GM23338 (cell line): ENCODE results near the gene TEKTIP1. TPM values are rescaled to one million over a fixed set of nuclear protein-coding genes. Genes with fewer than 3 reads are reported as not detected.

Source experiments
- ATAC-seq: fragments of 200-7000 bp; cut with Tn5 transposase; 3 replicates; pipeline ENCODE4 v1.9.1; 2020
- DNase-seq: peaks from one replicate; pipeline ENCODE4 v3.0.0-alpha.2; 2015; ENCODE audit warnings: low spot score
- H2AFZ ChIP-seq: fragments of 200-600 bp; sonication (generic); 2 replicates; pipeline ENCODE4 v1.8.0; 2016; ENCODE audit warnings: antibody characterized with exemption, mild to moderate bottlenecking, moderate library complexity
- H3F3A ChIP-seq: fragments of 200-600 bp; sonication (generic); replicated peaks from 2 replicates; pipeline ENCODE4 v1.8.0; 2017; ENCODE audit warnings: antibody characterized with exemption, mixed run types, low read depth
- H3K27ac ChIP-seq: fragments of 200-600 bp; sonication (generic); 2 replicates; pipeline ENCODE4 v1.6.1; 2016; ENCODE audit warnings: low read depth
- H3K27me3 ChIP-seq: fragments of 200-600 bp; sonication (generic); 2 replicates; pipeline ENCODE4 v1.8.0; 2016; ENCODE audit warnings: mild to moderate bottlenecking, mixed run types, moderate library complexity; ENCODE audit not compliant: insufficient read depth
- H3K36me3 ChIP-seq: fragments of 200-600 bp; sonication (generic); 2 replicates; pipeline ENCODE4 v1.8.0; 2016; ENCODE audit warnings: mild to moderate bottlenecking; ENCODE audit not compliant: insufficient read depth
- H3K4me1 ChIP-seq: fragments of 200-600 bp; sonication (generic); 2 replicates; pipeline ENCODE4 v1.8.0; 2016; ENCODE audit warnings: mild to moderate bottlenecking, moderate library complexity; ENCODE audit not compliant: insufficient read depth
- H3K4me2 ChIP-seq: fragments of 200-600 bp; sonication (generic); 2 replicates; pipeline ENCODE4 v1.7.1; 2017; ENCODE audit warnings: mixed run types
- H3K4me3 ChIP-seq: fragments of 200-600 bp; sonication (generic); 2 replicates; pipeline ENCODE4 v1.6.1; 2016; ENCODE audit warnings: mixed run types
- H3K79me2 ChIP-seq: fragments of 200-600 bp; sonication (generic); replicated peaks from 2 replicates; pipeline ENCODE4 v1.8.0; 2017; ENCODE audit warnings: mild to moderate bottlenecking; ENCODE audit not compliant: insufficient read depth
- H3K9me2 ChIP-seq: fragments of 200-600 bp; sonication (generic); 2 replicates; pipeline ENCODE4 v1.8.0; 2017; ENCODE audit not compliant: insufficient read depth
- H4K20me1 ChIP-seq: fragments of 200-600 bp; sonication (generic); replicated peaks from 2 replicates; pipeline ENCODE4 v1.8.0; 2017; ENCODE audit warnings: mild to moderate bottlenecking; ENCODE audit not compliant: insufficient read depth
- H3K27ac Mint-ChIP-seq: 2 replicates; pipeline ENCODE4 v1.8.0; 2020; ENCODE audit warnings: inconsistent platforms, mild to moderate bottlenecking, moderate library complexity, mixed read lengths
- H3K27me3 Mint-ChIP-seq: 3 replicates; pipeline ENCODE4 v1.8.0; 2022; ENCODE audit warnings: low read depth, mild to moderate bottlenecking, moderate library complexity, mixed read lengths, inconsistent platforms; ENCODE audit not compliant: insufficient read depth, poor library complexity
- H3K36me3 Mint-ChIP-seq: 3 replicates; pipeline ENCODE4 v1.8.0; 2021; ENCODE audit warnings: low read depth, mild to moderate bottlenecking, inconsistent platforms, moderate library complexity, mixed read lengths
- H3K4me1 Mint-ChIP-seq: 3 replicates; pipeline ENCODE4 v1.8.0; 2020; ENCODE audit warnings: mild to moderate bottlenecking, inconsistent platforms, mixed read lengths
- H3K4me3 Mint-ChIP-seq: 3 replicates; pipeline ENCODE4 v1.8.0; 2021; ENCODE audit warnings: moderate library complexity, mild to moderate bottlenecking, inconsistent platforms, mixed read lengths
- H3K9me3 Mint-ChIP-seq: 3 replicates; pipeline ENCODE4 v1.8.0; 2020; ENCODE audit warnings: moderate library complexity, mild to moderate bottlenecking, inconsistent platforms, mixed read lengths
- CTCF ChIP-seq, 2 experiments: fragments of 200-600 bp in 1 of 2; sonication (generic) in 1 of 2; conservative IDR thresholded peaks; 2 replicates each; pipeline versions ENCODE4 v1.5.1 to v1.6.1; 2016 to 2017; ENCODE audit warnings: antibody characterized with exemption in 2 of 2, low read depth in 2 of 2, mild to moderate bottlenecking in 2 of 2, moderate library complexity in 1 of 2
- ETS1 ChIP-seq: IDR thresholded peaks from 2 replicates; pipeline ENCODE4 v1.6.1; 2016; ENCODE audit warnings: antibody characterized with exemption
- EZH2 ChIP-seq: fragments of 200-600 bp; sonication (generic); IDR thresholded peaks from one replicate; pipeline ENCODE4 v1.8.0; 2017; ENCODE audit warnings: antibody characterized with exemption, mild to moderate bottlenecking, low read depth; ENCODE audit not compliant: unreplicated experiment
- JUNB ChIP-seq: IDR thresholded peaks from one replicate; pipeline ENCODE4 v1.6.1; 2016; ENCODE audit warnings: antibody characterized with exemption; ENCODE audit not compliant: unreplicated experiment
- NANOG ChIP-seq: IDR thresholded peaks from 2 replicates; pipeline ENCODE4 v1.6.1; 2016; ENCODE audit warnings: antibody characterized with exemption, borderline replicate concordance
- POLR2AphosphoS5 ChIP-seq: IDR thresholded peaks from 2 replicates; pipeline ENCODE4 v1.6.1; 2016; ENCODE audit warnings: antibody characterized with exemption, low read depth
- REST ChIP-seq: IDR thresholded peaks from one replicate; pipeline ENCODE4 v1.6.1; 2018; ENCODE audit warnings: antibody characterized with exemption; ENCODE audit not compliant: unreplicated experiment
- STAT1 ChIP-seq: IDR thresholded peaks from one replicate; pipeline ENCODE4 v1.6.1; 2016; ENCODE audit warnings: antibody characterized with exemption; ENCODE audit not compliant: unreplicated experiment
- ZNF331 ChIP-seq: fragments of 250-450 bp; sonication (Bioruptor Pico); IDR thresholded peaks from 2 replicates; pipeline ENCODE4 v1.5.0; 2020; ENCODE audit warnings: low read depth, mild to moderate bottlenecking, moderate library complexity
- polyA plus RNA-seq: library from polyadenylated mRNA; unstranded; fragments of >200 nt; fragmentation: Nextera tagmentation; extraction: Ambion mirVana; gene quantifications from 2 replicates; pipeline ENCODE4 v1.2.1, GENCODE V29; 2016
- total RNA-seq: library from RNA; depleted of rRNA; stranded (reverse); fragments of >200 nt; shearing (Covaris generic); gene quantifications from 2 replicates; pipeline ENCODE4 v1.2.3, GENCODE V29; 2014

TEKTIP1 gene
- total and polyA plus RNA-seq, 2 experiments from 2014 or later: not detected

GRCh38 chr19:3533033-3533432 lies 5.9 kb upstream of the TEKTIP1 start (continued):
- no peak for TF ChIP-seq ETS1
- no peak for TF ChIP-seq CTCF (conservative IDR thresholded peaks at IDR 0.05; ENCODE audit: low read depth in 2 of 2)
- no peak for TF ChIP-seq POLR2AphosphoS5
- no peak for TF ChIP-seq ZNF331 (CRISPR knock-in tag)
- no peak for TF ChIP-seq EZH2

GRCh38 chr19:3533563-3534216 lies 5.3 kb upstream of the TEKTIP1 start:
- H3K4me1 ChIP-seq: no peaks in the 10 kb centered on the region
- H4K20me1 ChIP-seq: no peaks in the 10 kb centered on the region; the same call in 1 of the 2 replicates
- peaks cover 6% of the 10 kb centered on the region; the same call in 2 of the 3 replicates for H3K4me1 Mint-ChIP-seq
- H3K9me2 ChIP-seq: no peaks in the 10 kb centered on the region
- peaks cover 17% of the 10 kb centered on the region for H3K27me3 Mint-ChIP-seq
- ATAC-seq: no peak
- peaks cover 30% of the 10 kb centered on the region for H3K36me3 Mint-ChIP-seq
- no peak overlapping the region for H2AFZ ChIP-seq
- no peak for DNase-seq
- no peaks in the 10 kb centered on the region for H3K27me3 ChIP-seq
- H3K27ac ChIP-seq: no peak overlapping the region
- H3K79me2 ChIP-seq: no peaks in the 10 kb centered on the region
- no peak overlapping the region for H3K4me3 Mint-ChIP-seq
- no peaks in the 10 kb centered on the region for H3K9me3 Mint-ChIP-seq
- H3F3A ChIP-seq: no peaks in the 10 kb centered on the region
- no peak overlapping the region for H3K27ac Mint-ChIP-seq
- H3K4me3 ChIP-seq: no peak overlapping the region
- no peaks in the 10 kb centered on the region for H3K36me3 ChIP-seq
- no peak overlapping the region for H3K4me2 ChIP-seq
- TF ChIP-seq STAT1: no peak
- TF ChIP-seq REST: no peak
- no peak for TF ChIP-seq JUNB
- no peak for TF ChIP-seq CTCF (conservative IDR thresholded peaks at IDR 0.05; ENCODE audit: low read depth in 2 of 2)
- no peak for TF ChIP-seq NANOG
